GM18519 (cell line): ENCODE results near the gene GUK1.
"Not testable (repeated sequence)": the region's sequence is repeated elsewhere in the genome, so short reads cannot be mapped to it uniquely, and the experiment has no call there.

Experiments used
- ATAC-seq: cut with Tn5 transposase; IDR thresholded peaks from one replicate; pipeline ENCODE4 v1.9.1; 2021; ENCODE audit warnings: mild to moderate bottlenecking, moderate library complexity; ENCODE audit not compliant: unreplicated experiment, low FRiP score

GUK1 gene

DNA sequence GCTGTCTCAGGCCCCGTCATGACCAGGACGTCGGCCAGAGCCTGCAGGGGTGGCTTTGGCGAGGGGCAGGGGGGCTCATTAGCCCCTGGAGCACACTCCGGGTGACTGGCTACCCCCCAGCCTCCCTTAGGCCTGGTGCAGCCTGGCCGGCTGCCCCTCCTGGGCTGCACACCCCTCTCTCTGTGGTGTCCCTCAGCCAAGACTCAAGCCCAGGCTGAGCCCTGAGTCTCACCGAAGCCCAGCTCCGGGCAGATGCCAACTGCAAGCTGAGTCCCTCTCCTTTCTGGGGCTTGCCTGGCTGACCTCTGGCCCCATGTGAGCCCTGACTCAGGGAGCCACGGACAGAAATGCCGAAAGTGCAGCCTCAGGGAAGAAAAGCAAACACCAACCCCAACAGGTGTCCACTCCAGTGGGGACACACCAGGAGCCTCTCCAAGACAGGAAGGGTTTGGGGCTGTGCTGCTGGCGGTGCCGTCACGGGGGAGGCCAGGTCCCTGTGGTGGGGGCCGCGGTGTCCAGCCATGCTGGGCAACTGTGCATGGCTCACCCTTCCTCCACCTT is 20.2 kb downstream of the GUK1 start:
- no peak for ATAC-seq

- no peak for ATAC-seq
These were observed 21.3 kb downstream of the GUK1 start for GRCh38 chr1:228161362-228161761.

DNA sequence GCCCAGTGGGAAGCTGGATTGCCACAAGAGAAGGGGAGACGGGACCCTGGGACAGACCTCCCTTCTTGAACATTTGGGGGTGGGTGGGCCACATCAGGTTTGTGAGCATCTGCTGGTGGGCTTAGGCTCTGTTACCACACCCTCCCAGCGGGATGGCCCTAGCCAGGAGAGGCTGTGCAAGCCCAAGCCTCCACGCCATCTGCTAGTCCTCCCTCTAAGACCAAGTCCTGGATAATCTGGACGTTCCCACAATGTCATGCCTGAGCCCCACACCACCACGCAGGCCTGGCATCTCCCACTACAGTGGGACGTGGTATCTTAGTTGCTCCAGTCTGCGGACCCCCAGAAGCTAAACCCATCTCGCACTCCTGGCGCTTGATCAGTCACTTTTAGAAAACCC is 21.8 kb downstream of the GUK1 start:
- no peak for ATAC-seq

GRCh38 chr1:228162286-228163006 is 22.4 kb downstream of the GUK1 start:
- ATAC-seq: no peak

DNA sequence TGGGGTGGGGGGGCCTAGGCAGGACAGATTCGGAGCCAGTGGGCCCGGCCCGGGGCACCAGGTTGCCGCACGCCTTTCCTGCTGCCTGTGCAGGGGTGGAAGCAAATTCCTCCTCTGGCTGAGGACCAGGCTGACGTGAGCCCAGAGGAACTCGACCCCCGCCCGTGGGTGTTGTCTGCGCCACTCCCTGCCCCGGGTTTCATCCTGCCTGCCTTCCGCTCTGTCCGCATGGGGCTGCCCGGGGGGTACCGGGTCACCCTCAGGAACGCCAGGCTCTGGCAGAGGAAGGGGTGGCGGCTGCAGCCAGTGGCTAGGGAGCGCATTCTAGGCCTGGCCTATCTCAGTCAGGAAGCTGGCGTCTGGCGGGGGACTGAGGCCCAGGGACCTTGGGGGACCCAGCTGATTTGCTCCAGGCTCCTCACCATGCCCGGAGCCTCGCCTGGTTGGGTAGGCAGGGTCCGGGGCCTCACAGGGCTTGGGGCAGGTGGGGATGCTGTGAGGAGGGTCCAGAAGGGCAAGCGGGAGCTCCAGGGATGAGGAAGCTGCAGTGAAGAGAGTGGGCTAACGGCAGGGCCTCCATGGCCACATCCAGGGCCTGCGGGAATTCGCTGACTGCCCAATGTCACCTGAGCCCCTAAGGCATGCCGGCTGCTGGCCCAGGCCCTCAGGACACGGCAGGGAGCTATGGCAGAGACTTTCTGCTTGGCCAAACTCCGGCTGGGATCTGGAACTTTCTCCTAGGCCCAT is 23.1 kb downstream of the GUK1 start:
- no peak for ATAC-seq

DNA sequence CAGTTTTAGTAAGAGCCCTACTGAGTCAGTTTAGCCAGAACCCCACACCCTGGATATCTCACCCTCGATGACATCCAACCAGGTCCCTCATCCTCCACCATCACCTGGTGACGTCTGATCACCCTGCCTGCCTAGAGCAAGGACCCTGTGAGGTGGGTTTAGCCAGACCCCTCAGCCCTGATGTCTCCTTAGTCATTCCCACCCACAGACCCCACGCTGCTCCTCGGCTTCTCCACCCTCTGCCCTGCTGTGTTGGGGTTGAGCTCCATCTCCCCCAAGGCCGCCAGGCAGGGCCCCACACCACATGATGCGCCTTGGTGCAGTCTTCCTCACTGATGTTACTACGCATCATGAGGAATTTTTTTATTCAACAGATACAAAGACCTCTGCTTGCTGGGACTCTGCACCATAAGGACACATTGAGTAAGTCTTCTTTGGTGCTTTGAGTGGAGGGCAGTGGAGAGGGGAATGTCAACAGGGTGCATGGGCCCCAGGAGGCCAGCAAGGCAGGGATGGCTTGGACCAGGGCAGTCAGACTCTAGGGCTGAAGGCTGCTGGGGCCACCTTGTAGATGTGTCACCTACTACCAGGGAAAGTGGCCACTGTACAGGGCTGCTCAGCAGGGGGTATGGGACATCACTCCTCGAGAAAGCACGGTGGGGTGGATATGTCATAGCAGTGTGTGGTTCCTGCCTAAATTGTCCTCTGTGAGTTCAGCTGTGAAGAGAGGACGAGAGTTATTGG is 23.9 kb downstream of the GUK1 start:
- ATAC-seq: no peak

DNA sequence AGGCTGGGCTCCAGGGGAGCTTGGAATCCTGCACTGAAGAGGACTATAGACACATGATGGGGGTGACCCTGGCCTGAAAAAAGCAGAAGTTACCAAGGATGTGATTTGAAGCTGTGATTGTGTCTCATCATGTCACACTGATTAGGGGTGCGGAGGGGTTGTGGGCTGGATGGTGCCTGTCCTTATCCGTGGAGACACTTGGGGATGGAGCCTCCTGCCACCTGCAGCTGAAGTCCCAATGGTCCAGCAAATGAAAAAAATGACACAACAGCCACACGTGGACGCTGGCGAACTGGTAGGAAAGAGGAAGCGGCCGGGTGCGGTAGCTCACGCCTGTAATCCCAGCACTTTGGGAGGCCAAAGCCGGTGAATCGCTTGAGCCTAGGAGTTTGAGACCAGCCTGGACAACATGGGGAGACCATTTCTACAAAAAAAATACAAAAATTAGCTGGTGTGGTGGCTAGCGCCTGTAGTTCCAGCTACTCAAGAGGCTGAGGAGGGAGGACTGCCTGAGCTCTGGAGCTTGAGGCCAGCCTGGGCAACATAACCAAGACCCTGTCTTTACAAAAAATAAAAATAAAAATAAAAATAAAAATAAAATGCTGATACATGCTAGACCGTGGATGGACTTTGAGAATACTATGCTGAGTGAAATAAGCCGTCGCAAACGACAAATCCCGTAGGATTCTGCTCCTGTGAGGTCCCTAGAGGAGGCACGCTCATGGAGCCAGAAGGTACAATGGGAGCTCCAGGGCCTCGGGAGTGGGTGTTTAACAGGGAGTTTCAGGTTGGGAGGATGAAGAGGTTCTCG is 24.7 kb downstream of the GUK1 start:
- no peak for ATAC-seq

GRCh38 chr1:228165372-228166169 is 25.5 kb downstream of the GUK1 start, which contains the start of gene IBA57:
Gene IBA57 (plus strand): TSS chr1:228165804. CDS start chr1:228165817, 13 bp downstream.
- peak; percentile 75 for ATAC-seq

DNA sequence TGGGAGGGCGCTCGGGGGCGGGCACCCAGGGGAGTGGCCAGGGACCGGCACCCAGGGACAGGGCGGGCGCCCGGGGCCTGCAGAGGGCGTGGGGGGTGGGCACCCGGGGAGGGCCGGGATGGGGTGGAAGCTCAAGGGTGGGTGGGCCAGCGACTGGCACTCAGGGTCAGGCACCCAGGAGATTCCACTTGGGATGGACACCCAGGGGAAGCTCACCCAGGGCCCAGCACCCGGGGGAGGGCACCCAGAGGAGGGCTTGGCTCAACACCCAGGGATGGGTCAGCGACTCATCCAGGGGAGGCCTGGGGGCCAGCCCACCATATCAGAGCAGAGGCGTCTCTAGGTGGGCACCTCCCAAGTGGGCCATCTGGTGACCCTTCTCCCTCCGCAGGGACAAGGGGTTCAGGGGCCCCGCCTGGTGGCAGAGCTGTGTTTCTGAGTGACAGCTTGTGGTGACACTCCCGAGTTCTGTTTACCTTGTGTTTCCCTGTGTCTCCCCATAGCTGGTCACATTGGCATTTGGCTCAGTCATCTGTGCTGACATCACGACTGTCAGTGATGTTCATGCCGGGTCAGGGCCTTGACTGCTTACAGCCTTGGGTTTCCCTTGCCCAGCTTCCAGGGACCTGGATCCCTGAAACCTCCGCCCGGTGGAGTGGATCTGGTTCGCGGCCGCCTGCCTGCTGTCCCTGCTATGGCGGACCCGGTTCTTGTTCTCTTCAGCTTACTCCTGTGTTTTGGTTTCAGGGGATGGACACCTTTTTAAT is 26.3 kb downstream of the GUK1 start:
- ATAC-seq: peak; percentile 16

GRCh38 chr1:228168563-228169270 is 28.6 kb downstream of the GUK1 start:
- ATAC-seq: no peak

DNA sequence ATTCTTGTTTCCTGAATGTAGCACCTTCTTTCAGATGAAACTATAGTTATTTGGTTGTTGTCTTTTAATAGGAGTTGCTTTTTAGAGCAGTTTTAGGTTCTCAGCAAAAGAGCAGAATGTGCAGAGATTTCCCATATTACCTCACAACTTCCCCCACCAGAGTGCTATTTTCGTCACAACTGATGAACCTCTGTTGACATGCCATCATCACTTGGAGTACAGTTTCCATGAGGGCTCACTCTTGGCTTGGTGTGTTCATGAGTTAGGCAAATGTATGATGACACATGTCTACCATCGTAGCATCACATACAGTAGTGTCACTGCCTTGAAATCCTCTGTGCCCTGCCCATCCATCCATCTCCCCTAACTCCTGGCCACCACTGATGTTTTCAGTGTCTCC is 29.3 kb downstream of the GUK1 start:
- ATAC-seq: no peak

DNA sequence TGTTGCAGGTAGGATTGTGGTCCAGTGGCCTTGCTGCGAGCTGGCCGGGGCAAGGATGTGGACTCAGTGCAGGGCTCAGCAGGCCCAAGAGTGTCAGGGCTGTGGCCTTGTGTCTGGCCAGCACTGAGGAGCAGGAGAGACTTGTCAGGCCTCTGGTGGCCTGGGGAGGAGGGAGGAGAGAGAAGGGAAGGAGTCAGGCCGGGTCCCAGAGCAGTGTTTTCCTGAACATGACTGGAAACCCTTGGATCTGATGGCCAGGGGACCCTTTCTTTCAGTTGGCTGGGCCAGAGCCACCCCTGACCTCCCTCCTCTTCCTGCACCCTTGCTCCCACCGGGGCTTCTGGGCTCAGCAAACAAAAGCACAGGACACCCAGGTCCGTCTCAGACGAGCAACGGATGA is 30.6 kb downstream of the GUK1 start:
- no peak for ATAC-seq

- ATAC-seq: no peak
These were observed 31.3 kb downstream of the GUK1 start for GRCh38 chr1:228171221-228171891.

- ATAC-seq: no peak
These were observed 32.8 kb downstream of the GUK1 start for GRCh38 chr1:228172591-228173527.

GRCh38 chr1:228173528-228174481 is 33.7 kb downstream of the GUK1 start:
- ATAC-seq: not testable (repeated sequence)
